Measurements from ENCODE around the gene CEP126. TPM values are rescaled to one million over a fixed set of nuclear protein-coding genes. Genes with fewer than 3 reads are reported as not detected.

CEP126 gene
- total and polyA plus RNA-seq, 11 donors = 0.26 to 1.8 (median 0.93) TPM

DNA sequence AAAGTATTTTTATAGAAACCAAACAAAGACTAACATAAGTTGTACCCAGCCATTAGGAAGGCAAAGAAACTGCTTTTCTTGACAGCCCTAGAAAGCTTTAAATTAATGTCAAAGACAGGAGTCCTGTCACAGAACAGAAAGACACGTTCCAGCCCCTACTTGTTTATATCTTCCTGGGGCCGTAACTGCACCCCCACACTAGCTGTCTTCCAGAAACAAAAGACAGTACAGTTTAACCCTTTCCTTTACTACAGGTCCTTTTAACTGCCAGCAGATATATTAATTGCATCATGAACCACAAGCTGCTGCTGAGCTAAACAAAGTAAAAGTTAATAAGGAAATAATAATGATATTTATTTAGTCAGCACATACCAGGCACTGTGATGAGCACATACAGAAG lies 112.1 kb downstream of the CEP126 start:
- DNase-seq = no peak
- WGBS, 4 donors = 11 to 20% (median 16%) methylated on average over 2 of the region's 2 CpGs
- no peak overlapping the region for H3K4me3 ChIP-seq
- ATAC-seq = no peak
- H3K4me1 ChIP-seq = no peaks in the 10 kb centered on the region
- intact Hi-C loops (cut with DNase I) = no loop called here
- H3K9me3 ChIP-seq = no peaks in the 10 kb centered on the region
- no peaks in the 10 kb centered on the region for H3K36me3 ChIP-seq
- H3K27ac ChIP-seq = no peak overlapping the region
- TF ChIP-seq, protein P1, sequence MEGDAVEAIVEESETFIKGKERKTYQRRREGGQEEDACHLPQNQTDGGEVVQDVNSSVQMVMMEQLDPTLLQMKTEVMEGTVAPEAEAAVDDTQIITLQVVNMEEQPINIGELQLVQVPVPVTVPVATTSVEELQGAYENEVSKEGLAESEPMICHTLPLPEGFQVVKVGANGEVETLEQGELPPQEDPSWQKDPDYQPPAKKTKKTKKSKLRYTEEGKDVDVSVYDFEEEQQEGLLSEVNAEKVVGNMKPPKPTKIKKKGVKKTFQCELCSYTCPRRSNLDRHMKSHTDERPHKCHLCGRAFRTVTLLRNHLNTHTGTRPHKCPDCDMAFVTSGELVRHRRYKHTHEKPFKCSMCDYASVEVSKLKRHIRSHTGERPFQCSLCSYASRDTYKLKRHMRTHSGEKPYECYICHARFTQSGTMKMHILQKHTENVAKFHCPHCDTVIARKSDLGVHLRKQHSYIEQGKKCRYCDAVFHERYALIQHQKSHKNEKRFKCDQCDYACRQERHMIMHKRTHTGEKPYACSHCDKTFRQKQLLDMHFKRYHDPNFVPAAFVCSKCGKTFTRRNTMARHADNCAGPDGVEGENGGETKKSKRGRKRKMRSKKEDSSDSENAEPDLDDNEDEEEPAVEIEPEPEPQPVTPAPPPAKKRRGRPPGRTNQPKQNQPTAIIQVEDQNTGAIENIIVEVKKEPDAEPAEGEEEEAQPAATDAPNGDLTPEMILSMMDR (IDR thresholded peaks at IDR 0.05) = no peak
- TF ChIP-seq POLR2A (IDR thresholded peaks at IDR 0.05) = no peak
- peaks cover 0 to 6% (median 0%) of the 10 kb centered on the region in 9 donors for H3K27me3 ChIP-seq

DNA sequence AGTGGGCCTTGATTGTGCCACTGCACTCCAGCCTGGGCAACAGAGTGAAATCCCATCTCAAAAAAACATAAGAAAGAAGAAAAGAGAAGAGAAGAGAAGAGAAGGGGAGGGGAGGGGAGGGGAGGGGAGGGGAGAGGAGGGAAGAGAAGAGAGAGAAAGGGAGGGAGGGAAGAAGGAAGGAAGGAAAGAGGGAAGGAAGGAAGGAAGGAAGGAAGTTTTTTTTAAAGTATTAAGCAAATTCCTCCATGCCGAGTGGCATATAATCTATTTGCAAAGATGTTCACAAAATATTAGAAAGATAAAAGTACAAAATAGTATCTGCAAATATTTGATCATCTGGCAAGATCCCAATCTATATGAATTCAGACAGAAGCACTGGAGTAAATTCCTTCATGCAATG lies 121.9 kb downstream of the CEP126 start:
- WGBS, 4 donors = 56 to 78% (median 74%) methylated on average over 1 of the region's 1 CpG
- ATAC-seq (no peak), DNase-seq (no peak)
- peaks cover 0 to 8% (median 0%) of the 10 kb centered on the region in 12 donors for H3K9me3 ChIP-seq
- intact Hi-C loops (cut with DNase I) = no loop called here
- H3K27ac ChIP-seq = no peak overlapping the region
- no peak overlapping the region for H3K4me3 ChIP-seq
- H3K27me3 ChIP-seq = no peaks in the 10 kb centered on the region
- H3K4me1 ChIP-seq = no peaks in the 10 kb centered on the region
- H3K36me3 ChIP-seq = no peaks in the 10 kb centered on the region
- TF ChIP-seq POLR2A (IDR thresholded peaks at IDR 0.05) = no peak
- TF ChIP-seq, protein P1 (IDR thresholded peaks at IDR 0.05) = no peak

DNA sequence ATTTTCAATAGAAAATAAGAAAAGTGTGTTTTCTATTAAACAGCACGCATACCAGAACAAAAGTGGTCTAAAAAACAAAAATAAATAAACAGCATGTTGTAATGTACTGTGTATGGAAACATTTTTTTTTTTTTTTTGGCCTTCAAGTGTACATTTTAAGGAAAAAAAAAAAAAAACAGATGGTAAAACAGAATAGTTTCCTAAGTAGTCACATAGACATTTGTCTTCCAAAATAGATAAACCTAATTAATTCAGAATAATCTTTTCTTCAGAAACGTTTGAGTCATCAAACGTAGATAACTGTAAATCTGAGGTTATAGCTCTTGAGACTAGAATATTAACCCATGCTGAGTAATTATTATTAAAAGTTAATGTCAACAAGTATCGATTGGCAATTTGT lies 132.0 kb downstream of the CEP126 start:
- TF ChIP-seq, protein P1 (IDR thresholded peaks at IDR 0.05) = no peak
- TF ChIP-seq POLR2A (IDR thresholded peaks at IDR 0.05) = no peak

DNA sequence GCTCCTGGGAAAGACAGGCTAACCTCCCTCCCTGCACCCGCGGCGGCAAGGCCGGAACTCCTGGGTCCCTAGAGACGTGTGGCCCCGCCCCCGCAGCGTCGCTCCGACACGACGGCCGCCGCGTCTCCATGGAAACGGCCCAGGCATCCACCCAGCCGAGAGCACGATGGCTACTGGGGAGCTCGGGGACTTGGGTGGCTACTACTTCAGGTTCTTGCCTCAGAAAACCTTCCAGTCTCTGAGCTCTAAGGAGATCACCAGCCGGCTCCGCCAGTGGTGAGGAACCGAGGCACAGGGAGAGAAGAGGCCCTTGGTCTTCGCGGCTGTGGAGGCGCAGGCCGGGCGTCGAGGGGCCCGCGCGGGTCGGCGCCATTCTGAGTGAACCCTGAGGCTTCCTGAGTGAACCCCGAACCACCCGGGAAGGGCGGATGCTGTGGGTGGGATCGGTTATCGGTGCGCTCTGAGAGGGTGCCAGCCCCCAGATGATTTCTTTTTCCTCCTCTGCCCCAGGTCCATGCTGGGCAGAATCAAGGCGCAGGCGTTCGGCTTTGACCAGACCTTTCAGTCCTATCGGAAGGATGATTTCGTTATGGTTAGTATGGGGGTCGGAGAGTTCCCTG lies 132.6 kb downstream of the CEP126 start, which contains the start of gene CFAP300:
CFAP300 (plus strand) TSS at position 133 of the 620 bp plus-strand sequence; CDS start at position 167, 34 bp downstream.
- DNase-seq (peak; percentile 88 to 94 (median 90)), ATAC-seq (peak; percentile 51 to 97 (median 93))
- intact Hi-C loops (cut with DNase I) = no loop called here
- Histone ChIP-seq H3K36me3 (no peaks in the 10 kb centered on the region), H3K27me3 (peaks cover 0 to 27% (median 13%) of the 10 kb centered on the region in 9 donors), H3K27ac (peak within 1 kb of the TSS in 9 of 12 donors; percentile 29 to 76 (median 66)), H3K4me3 (peak within 1 kb of the TSS; percentile 15 to 62 (median 56)), H3K4me1 (peaks cover 0 to 10% (median 0%) of the 10 kb centered on the region in 12 donors), H3K9me3 (no peaks in the 10 kb centered on the region)
- WGBS, 4 donors = 2 to 3% (median 2%) methylated on average over 42 to 45 of the region's 45 CpGs
- TF ChIP-seq POLR2A (IDR thresholded peaks at IDR 0.05) = peak in 1 of 2 donors; percentile 24
- TF ChIP-seq, protein P1 (IDR thresholded peaks at IDR 0.05) = no peak

More for the DNA sequence above, 132.0 kb downstream of the CEP126 start:
- no peaks in the 10 kb centered on the region for H3K36me3 ChIP-seq
- H3K27me3 ChIP-seq = peaks cover 0 to 27% (median 13%) of the 10 kb centered on the region in 9 donors
- no peaks in the 10 kb centered on the region for H3K9me3 ChIP-seq
- peaks cover 0 to 10% (median 0%) of the 10 kb centered on the region in 12 donors for H3K4me1 ChIP-seq
- H3K4me3 ChIP-seq = peak overlapping the region in 10 of 12 donors; percentile 39 to 62 (median 57)
- ATAC-seq = no peak
- DNase-seq = no peak
- WGBS, 4 donors = 34 to 45% (median 39%) methylated on average over 4 of the region's 4 CpGs
- H3K27ac ChIP-seq = peak overlapping the region in 8 of 12 donors; percentile 38 to 76 (median 66)
- intact Hi-C loops (cut with DNase I) = no loop called here

Other genes with a start within 250 kb of the CEP126 start
- gene ANGPTL5, start 1.5 kb downstream of the CEP126 start, total RNA-seq = 1 to 10 TPM in 3 of 9 donors, under 1 TPM in 6; 0.12 to 1.8 (median 0.77) TPM
- under 1 TPM; 0.10 to 0.76 TPM for gene ANGPTL5, start 1.5 kb downstream of the CEP126 start, polyA plus RNA-seq
- under 1 TPM in 7 of 9 donors, not detected in 2; 0.28 to 0.83 (median 0.50) TPM for gene CFAP300, start 132.4 kb downstream of the CEP126 start, total RNA-seq
- under 1 TPM; 0.15 to 0.50 TPM for gene CFAP300, start 132.4 kb downstream of the CEP126 start, polyA plus RNA-seq
- 10 to 100 TPM; 45.6 to 93.0 (median 80.6) TPM for gene YAP1, start 195.4 kb downstream of the CEP126 start, total RNA-seq
- 10 to 100 TPM; 15.2 to 38.6 TPM for gene YAP1, start 195.4 kb downstream of the CEP126 start, polyA plus RNA-seq